ENCODE results near the gene FAF2.

FAF2 gene

DNA sequence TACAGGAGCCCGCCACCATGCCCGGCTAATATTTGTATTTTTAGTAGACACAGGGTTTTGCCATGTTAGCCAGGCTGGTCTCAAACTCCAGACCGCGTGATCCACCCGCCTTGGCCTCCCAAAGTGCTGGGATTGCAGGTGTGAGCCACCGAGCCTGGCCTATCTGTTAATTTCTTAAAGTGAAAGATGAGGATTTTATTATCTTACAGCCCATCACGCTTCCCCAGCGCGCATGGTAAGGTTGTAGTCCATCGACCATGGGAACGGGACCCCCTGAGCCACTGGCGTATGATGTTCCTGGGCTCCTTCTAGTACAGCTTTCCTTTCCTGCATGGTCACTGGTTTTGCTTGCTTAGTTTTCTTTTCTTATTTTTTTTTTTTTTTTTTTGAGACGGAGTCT, 109.7 kb downstream of the FAF2 start:
- TF ChIP-seq, protein P1, sequence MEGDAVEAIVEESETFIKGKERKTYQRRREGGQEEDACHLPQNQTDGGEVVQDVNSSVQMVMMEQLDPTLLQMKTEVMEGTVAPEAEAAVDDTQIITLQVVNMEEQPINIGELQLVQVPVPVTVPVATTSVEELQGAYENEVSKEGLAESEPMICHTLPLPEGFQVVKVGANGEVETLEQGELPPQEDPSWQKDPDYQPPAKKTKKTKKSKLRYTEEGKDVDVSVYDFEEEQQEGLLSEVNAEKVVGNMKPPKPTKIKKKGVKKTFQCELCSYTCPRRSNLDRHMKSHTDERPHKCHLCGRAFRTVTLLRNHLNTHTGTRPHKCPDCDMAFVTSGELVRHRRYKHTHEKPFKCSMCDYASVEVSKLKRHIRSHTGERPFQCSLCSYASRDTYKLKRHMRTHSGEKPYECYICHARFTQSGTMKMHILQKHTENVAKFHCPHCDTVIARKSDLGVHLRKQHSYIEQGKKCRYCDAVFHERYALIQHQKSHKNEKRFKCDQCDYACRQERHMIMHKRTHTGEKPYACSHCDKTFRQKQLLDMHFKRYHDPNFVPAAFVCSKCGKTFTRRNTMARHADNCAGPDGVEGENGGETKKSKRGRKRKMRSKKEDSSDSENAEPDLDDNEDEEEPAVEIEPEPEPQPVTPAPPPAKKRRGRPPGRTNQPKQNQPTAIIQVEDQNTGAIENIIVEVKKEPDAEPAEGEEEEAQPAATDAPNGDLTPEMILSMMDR (IDR thresholded peaks at IDR 0.05; ENCODE audit: low read length, missing control alignments) = no peak
- H3K4me3 ChIP-seq (replicated peaks; ENCODE audit: low read depth, low read length) = no peak overlapping the region
- DNase-seq (ENCODE audit: low read depth) = no peak

Data from fibroblast of pulmonary artery (primary cell).